Left cardiac atrium (tissue), 4 donors: ENCODE measurements around the gene LINC00305. TPM values are rescaled to one million over a fixed set of nuclear protein-coding genes. Genes with fewer than 3 reads are reported as not detected.

Source experiments
- ATAC-seq, 2 donors: fragments of 200-7000 bp; cut with Tn5 transposase; one replicate each; pipeline ENCODE4 v1.9.1; 2020; ENCODE audit warnings: mild to moderate bottlenecking in 2 of 2, moderate library complexity in 2 of 2
- DNase-seq: peaks from one replicate; pipeline ENCODE4 v3.0.0-alpha.2; 2020
- intact Hi-C, 2 donors: fragments of 100-400 bp; cut with DNase I; formaldehyde crosslinking; loops; one replicate each; pipeline versions ENCODE4 v1.14.1 to v1.15.1; 2022 to 2023
- long read RNA-seq: library from polyadenylated mRNA; unstranded; transcript quantifications from one replicate; pipeline ENCODE4 v2.0.0, GENCODE V29; 2021
- total RNA-seq, 2 donors: library from RNA; stranded (reverse); fragmentation: NEBNext Ultra II Directional; extraction: Animal tissue kit (Norgen Biotek cat#: 25700); gene quantifications; one replicate each; pipeline ENCODE4 v1.2.1, GENCODE V29; 2021
- donor health status: DM: no; HTN: yes; CAD: no.
- donor health status: DM: no; HTN: yes; CAD: no; lungs with severe emphysema.
- donor health status: DM: yes; HTN: yes; CAD: no.
- donor health status: Dilated cardiomyopathy.

Gene LINC00305
- total RNA-seq, result not detected
- long read RNA-seq, result 0 reads

DNA sequence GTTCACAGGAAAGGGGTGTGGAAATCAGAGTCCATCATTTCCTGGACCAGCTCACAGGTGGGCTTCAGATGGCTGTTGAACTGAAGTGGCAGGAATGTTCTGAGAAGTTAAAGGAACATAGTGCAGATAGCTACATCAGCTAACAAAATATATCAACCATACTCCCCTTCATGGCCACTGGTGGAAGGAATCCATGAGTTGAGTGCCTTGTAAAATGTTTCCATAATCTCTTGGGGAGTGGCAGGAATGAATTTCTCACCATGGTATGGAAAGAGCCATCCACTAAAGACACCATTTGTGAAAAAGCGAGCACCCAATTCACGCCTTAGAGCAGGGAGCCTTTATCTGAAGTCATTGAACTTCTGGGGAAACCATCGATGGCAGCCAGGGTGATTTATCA, at the start of gene LINC00305:
LINC00305 (minus strand) TSS at position 101 of the 400 bp plus-strand sequence.
- no peak for DNase-seq
- ATAC-seq, result no peak
- intact Hi-C loops, result no loop called here

DNA sequence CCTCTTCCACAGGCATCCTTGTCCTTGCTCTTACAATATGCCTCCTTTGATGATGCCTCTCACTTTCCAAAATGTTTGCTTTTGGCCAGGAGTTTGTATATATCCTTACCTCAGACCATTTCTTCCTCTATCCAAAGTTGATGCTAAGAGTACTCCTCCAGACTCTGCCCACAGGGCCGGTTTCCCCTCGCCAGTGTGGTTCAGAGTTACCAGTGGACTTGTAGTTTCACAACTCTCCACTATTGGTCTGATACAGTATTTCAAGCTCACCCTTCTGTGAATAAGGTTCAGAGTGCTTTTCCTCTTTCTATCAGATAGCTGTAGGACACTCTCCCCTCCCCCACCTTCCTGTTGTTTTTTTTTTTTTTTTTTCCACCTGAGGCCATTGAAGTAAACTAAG, 42.2 kb upstream of the LINC00305 start:
- no peak for DNase-seq
- ATAC-seq, result no peak
- intact Hi-C loops, result no loop called here

DNA sequence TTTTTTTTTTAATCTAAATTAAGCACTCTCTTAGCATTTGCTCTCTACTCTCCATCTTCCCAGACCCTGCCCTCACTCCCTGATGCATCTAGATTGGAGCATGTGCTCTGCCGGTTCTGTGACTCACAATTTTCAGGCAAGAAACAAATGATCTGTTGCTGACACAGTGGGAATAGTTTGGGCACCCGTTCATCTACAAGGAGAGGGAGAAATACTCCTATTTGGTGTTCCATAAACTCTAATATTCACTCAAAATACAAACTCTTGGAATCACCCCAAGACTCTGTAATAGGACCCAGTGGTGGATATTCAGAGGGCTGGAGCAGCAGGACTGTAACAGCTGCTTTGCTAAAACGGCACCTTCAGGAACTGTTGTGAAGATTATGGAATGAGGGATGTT, 37.1 kb upstream of the LINC00305 start:
- intact Hi-C loops, result no loop called here
- ATAC-seq (no peak), DNase-seq (no peak)

DNA sequence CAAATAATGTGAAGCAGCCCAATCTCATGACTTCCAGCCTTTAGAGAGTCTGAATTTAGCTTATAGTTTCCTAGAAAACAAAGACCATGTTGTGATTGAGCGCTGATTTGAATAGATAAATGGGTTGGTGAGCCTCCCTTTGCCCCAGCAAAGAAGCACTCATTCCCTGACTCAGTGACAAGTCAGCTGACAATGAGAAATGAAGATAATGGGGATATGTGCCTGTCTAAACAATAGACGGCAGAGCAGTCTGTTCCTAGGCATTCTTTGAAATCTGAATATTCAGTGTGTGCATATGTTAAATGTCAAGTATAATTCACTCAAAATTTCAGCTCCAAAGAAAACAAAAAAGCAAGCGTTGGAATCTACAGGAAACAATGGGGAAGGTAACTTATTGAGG, 34.8 kb upstream of the LINC00305 start:
- ATAC-seq, result no peak
- no peak for DNase-seq
- intact Hi-C loops, result no loop called here

DNA sequence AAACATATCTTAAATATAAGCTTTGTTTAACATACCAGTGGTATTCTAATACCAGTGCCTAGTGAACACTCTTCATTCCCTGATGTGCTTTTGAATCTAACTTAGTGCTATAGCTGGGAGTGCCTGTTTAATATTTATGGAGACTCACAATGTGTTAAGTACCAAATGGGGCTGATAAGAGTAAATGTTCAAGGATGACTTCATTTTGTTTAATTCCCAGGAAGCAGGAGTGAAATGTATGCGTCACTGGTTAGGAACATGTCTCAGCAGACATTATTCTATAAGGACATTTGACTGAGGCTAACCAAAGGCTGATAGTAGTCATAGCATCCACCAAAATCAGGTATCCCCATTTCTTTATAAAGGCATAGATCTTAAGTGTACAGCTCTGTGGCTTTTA, 31.7 kb upstream of the LINC00305 start:
- DNase-seq (no peak), ATAC-seq (no peak)
- intact Hi-C loops, result no loop called here

DNA sequence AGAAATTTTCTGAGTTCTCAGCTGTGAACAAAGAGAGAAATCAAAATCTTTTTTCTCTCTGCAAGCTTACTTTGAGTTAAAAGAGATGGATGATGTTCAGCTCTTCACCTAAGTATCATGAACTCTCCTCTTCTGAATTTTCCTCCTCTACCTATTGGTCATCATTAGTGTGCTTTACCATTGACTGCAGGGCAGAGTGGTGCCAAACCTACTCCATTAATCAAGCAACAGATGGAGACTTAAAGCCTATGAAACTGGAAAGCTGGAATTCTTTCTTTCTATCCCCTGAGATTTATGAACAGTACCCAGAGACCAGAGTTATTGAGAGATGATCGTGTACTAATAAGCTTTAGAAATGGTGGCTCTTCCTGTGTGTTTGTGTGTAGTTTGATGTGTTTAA, 31.3 kb upstream of the LINC00305 start:
- ATAC-seq (no peak), DNase-seq (no peak)
- intact Hi-C loops, result no loop called here

DNA sequence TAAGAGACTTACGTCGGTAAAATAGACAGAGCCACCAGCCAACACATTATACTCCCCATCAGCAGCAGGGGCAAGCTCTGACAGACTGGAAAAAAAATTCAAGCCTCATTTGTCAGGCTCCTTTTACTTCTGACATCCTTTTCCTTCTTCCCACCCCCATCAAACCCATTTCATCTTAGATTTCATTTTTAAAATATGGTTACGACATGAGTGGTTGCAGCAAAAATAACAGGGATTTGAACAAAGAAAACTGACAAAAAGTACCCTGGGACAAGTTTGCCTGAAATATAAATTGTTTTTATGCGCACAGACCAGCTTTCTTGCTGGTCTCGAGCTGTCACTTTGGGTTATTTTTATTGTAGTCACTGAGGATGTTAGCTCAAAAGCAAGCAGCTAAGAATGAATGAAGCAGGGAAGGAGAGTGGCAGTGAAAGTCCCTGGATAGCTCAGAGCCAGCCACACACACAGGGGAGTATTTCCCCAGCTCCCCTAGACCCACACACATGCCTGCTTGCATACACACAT, 30.7 kb upstream of the LINC00305 start:
- DNase-seq (no peak), ATAC-seq (no peak)
- intact Hi-C loops, result no loop called here

DNA sequence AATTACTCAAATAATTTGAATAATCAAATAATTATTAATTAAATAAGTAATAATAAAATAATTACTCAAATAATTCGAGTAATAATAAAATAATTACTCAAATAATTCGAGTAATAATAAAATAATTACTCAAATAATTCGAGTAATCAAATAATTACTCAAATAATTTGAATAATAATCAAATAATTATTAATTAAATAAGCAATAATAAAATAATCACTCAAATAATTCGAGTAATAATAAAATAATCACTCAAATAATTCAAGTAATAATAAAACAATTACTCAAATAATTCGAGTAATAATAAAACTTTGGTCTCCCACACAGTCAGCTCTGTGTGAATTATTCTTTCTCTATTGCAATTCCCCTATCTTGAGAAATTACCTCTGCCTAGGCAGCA, 30.0 kb upstream of the LINC00305 start:
- no peak for ATAC-seq
- no peak for DNase-seq
- intact Hi-C loops, result no loop called here

DNA sequence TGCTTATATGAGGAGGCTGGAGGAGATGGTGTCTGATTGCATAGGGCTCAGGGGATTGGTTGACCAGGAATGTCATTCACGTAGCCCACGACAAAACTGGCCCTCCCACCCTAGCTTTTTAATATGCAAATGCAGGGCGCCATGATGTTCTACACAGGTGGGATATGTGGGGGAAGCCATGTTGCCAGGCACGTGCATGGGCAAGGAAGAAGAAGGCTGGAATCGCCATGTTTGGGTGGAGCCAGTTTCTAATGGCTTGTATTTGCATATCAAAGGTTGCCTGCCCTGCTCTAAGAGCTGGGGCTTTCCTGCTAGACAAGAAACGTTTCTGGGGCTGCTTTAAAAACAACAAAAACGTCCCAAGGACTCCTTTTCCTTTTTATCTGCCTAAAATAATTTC, 26.5 kb upstream of the LINC00305 start:
- intact Hi-C loops, result no loop called here
- no peak for DNase-seq
- no peak for ATAC-seq

DNA sequence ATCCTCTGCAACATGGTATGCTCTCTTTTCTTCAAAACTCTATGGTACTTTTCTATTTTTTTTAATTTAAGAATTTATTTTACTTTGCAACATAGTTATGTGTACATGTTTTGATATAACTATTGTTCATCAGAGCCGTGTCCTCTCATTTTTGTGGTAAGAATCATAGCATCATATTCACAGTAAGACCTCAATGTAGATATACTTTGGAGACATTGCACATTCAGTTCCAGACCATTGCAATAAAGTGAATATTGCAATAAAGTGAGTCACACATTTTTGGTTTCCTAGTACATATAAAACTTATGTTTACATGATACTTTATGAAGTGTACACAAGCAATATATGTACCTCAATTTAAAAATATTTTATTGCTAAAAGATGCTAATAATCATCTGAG, 22.7 kb upstream of the LINC00305 start:
- DNase-seq (no peak), ATAC-seq (no peak)
- intact Hi-C loops, result no loop called here

DNA sequence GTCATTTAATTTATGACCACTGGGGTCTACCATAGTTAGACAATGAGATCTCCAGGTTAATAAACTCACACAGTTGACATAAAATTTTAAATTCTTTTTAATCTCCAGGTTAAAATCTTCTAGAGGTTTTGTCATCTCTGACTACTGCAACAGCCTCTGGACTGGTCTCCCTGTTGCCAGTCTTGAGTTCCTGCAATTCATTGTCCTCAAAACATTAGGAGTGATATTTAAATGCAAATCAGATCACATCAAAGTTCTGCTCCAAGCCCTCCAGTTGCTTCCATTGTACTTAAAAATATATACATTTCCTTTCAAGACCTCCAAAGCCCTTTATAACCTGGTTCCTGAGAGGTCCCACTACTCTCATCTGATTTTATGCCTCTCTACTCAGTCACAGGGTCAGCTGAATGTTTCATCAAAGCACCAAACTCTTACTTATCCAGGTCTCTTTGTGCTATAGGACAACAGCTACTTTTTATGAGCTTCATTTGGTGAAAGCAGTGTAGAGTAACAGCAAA, 18.6 kb upstream of the LINC00305 start:
- DNase-seq (no peak), ATAC-seq (no peak)
- intact Hi-C loops, result no loop called here

DNA sequence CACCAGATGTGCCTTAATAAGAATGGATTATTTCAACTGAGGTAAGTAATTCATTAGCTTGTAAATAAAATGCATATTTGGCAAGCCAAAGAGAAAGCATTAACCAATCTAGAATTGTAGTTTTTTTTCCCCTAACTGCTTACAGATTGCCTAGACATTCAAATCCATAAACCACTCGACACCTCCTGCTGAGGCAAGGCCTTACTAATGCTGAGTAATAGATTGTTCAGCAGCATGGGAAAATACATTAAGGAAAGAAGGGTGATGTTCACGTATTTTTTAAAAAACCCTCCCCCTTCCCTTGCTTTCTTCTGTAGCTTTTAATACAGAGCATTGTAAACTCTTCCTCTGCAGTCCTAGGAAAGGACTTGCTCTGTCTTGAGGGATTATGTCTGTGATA, 17.0 kb upstream of the LINC00305 start:
- intact Hi-C loops, result no loop called here
- ATAC-seq, result no peak

DNA sequence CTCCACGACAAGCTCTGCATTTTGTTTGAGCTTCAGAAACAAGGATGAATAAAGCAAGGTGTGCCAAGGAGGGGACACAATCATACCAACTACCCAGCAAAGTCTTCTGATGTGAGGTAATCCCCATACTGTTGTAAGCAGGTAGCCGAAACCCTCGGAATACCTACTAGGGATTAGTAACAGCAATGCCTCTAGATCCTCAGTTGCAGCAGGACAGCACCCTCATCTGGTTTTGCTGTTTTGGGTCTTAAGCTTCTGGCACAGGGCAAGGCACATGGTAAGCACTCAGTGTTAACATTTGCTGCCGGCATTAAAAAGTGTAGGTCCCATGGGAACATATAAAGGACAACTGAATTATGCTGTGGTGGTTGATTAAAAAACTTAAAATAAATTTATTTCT, 16.0 kb upstream of the LINC00305 start:
- ATAC-seq, result no peak

More for the DNA sequence above, 17.0 kb upstream of the LINC00305 start:
- DNase-seq, result no peak

DNA sequence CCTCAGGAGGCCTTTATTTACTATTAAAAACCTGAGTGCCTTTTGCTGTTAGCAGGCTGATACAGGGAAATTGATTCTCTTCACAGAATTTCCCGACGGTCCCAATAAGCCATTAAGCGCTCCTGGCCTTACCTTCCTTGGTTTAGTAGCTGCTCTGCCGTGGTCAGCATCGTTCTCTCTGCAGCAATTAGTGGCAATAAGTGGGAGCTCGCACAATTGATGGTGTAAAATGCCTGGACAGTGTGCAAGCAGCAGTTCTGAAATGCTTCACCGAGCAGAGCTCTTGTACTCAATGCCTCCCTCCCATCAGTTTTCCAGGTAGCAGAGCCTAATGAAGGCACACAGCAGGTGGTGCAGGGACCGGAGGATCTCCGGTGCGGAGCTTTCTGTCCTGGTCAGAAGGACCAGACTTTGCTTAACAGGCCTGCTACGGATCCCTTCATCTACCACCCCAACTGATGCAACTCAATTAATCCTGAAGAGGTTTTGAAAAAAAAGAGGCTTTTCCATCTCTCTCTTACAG, 1.1 kb upstream of the LINC00305 start:
- ATAC-seq, result no peak
- no peak for DNase-seq
- intact Hi-C loops, result no loop called here

More for the DNA sequence above, 16.0 kb upstream of the LINC00305 start:
- no peak for DNase-seq
- intact Hi-C loops, result no loop called here

DNA sequence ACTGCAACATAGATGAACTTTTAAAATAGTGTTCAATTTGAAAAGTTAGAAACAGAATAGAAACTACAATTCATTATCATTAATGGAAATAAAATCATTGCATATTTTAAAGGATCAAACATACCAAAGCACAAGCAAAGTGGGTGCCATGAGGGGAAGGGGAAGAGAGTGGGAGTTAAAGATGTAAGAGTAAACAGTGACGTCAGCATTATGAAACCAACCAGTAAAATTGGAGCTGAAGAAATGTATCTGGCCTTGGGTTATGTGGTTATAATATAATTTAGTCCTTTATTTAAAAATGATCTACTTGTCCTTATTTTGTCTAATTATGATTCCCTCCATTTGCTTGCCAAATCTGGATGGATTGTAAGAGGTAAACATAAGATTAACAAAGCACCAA, 6.0 kb downstream of the LINC00305 start:
- intact Hi-C loops, result no loop called here
- DNase-seq (no peak), ATAC-seq (no peak)

DNA sequence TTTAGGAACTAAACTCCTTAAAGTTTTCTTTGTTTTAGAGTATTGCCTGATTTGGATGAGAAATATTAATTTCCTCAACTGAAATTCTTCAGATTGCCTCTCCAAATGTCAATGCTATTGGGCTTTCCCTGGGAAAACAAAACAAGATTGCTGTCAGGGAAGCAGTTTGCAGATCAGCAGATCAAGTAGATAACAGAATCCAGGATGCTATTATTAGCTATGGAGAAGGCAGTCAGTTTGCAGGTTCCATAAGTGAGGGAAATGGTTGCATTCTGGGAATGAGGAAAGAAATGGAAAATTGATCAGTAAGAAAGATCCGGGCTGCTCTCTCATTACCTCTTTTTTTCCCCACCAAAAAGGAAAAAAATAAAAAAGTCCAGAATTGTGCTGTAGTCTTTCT, 11.0 kb downstream of the LINC00305 start:
- intact Hi-C loops, result no loop called here
- ATAC-seq (no peak), DNase-seq (no peak)

DNA sequence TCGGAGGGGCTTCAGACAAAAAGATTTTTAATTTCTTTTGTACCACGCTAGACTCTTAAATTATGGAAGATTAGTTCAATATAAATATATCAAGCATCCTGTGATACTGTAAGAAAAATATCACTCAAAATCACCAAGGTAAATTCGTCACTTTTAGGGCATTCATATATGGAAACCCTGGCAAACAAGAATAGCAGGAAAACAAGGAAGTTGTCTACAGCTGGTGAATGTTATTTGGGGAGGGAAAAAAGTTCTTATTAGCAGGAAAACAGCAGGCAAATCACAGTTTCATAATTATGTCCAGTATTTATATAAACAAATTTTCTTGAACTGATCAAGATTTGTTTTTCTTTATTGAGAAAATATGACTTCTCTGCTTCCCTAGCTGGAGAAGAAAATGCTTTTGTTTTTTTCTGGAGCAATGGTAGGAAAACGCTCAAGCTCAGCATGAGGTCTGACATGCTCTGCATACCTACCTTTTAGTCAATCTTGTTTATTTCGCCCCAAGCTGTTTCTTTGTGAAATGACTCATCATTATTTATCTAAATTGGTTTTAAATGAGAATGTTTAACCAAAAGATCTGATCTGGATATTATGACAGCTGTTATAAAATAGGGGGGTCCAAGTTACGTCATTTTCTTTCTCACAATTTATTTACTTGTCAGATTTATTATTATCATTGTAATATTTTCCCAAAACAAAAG, 14.7 kb downstream of the LINC00305 start:
- intact Hi-C loops, result no loop called here
- ATAC-seq (no peak), DNase-seq (no peak)

DNA sequence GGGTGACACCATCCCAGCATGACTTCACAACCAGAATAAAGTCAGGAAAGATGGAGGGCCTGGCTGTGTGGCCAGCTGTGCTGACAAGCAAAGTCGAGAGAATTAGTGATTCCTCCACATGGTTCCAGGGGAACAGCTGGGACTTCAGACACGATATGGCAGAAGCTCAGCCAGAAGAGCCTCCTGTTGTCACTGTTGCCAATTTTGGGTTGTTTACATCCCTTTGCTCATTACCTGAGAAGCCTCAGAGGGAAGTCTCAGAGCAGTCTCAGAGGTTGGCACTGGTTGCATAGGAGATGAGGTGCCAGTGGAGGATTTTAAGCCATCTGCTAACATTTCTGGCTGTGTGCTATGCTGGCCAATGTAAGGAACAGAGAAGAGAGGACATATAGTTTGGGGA, 16.0 kb downstream of the LINC00305 start:
- intact Hi-C loops, result no loop called here
- ATAC-seq (no peak), DNase-seq (no peak)

DNA sequence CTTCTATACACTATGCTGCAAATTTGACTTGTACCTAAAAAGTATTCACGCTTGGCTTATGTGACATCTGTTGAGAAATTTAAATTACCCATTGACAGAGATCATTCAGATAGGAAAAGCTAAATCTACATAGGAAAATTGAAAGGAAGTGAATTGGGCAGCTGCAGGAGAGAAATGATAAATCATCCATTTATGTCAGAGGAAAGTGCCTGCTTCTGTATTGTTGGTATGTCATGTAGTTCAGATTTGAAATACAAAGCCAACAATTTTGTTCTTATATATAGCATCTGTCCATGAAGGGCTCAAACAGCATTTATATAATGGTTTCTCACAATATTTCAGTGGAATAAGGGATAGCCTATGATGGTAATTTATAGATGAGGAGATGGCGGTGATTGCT, 17.6 kb downstream of the LINC00305 start:
- no peak for ATAC-seq
- intact Hi-C loops, result no loop called here

DNA sequence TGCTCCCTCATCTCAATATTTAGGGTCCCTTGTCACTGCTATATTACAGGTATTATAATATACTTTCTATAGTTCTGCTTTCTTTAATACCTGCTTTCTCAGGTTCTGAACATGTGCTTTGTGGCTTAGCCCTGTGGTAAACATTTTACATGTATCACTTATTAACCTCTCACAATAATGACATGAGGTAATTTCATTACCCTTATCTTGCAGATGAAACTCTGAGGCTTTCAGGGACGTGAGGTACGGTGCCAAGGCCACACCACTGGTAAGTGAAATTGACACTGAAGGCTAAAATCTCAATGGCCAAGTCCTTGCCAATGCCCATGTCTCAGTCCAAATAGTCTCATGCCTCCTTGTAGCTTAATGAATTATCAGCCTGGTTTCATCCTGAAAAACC, 21.7 kb downstream of the LINC00305 start:
- ATAC-seq, result no peak
- intact Hi-C loops, result no loop called here
- DNase-seq, result no peak

More for the DNA sequence above, 17.6 kb downstream of the LINC00305 start:
- DNase-seq, result no peak

DNA sequence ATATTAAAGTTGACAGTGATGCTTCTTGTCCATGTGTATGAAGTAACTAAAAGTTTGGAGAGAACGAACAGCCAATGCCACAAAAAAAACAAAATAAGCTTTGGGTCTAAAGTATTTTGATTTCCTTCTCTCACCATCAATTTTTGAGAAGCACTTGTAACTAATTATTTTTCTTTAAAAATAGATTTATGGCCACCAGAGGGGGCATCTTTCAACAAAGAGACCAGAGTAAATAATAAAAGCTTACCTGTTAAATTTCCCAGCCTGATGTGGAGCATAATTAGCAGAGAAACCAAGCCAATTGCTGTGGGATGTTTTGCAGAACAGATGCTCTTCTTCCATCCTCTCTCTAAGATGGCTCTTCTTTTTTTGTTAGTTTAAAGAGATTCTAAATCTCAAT, 29.0 kb downstream of the LINC00305 start:
- DNase-seq (no peak), ATAC-seq (no peak)
- intact Hi-C loops, result no loop called here
